ENCODE measurements around the gene TSHZ2. TPM values are rescaled to one million over a fixed set of nuclear protein-coding genes. Genes with fewer than 3 reads are reported as not detected.

The TSHZ2 gene
- total RNA-seq, 4 donors from 2014 or later = 28.6 to 40.1 (median 35.5) TPM

- TF ChIP-seq CTCF (IDR thresholded peaks at IDR 0.05; ENCODE audit: low read depth) = no peak
Measured at GRCh38 chr20:53354314-53354713, 382.2 kb downstream of the TSHZ2 start.

- no peak for TF ChIP-seq CTCF (IDR thresholded peaks at IDR 0.05; ENCODE audit: low read depth)
Measured at GRCh38 chr20:53355790-53356189, 383.6 kb downstream of the TSHZ2 start.

- no peak for TF ChIP-seq CTCF (IDR thresholded peaks at IDR 0.05; ENCODE audit: low read depth)
Measured at GRCh38 chr20:53359425-53359824, 387.3 kb downstream of the TSHZ2 start.

- TF ChIP-seq CTCF (IDR thresholded peaks at IDR 0.05; ENCODE audit: low read depth) = no peak
Measured at GRCh38 chr20:53360852-53361251, 388.7 kb downstream of the TSHZ2 start.

- TF ChIP-seq CTCF (IDR thresholded peaks at IDR 0.05; ENCODE audit: low read depth) = no peak
Measured at GRCh38 chr20:53362736-53363135, 390.6 kb downstream of the TSHZ2 start.

GRCh38 chr20:53364646-53365045 lies 392.5 kb downstream of the TSHZ2 start:
- TF ChIP-seq CTCF (IDR thresholded peaks at IDR 0.05; ENCODE audit: low read depth) = no peak

- no peak for TF ChIP-seq CTCF (IDR thresholded peaks at IDR 0.05; ENCODE audit: low read depth)
Measured at GRCh38 chr20:53365076-53365475, 392.9 kb downstream of the TSHZ2 start.
